ENCODE measurements around the gene AGT. TPM values are rescaled to one million over a fixed set of nuclear protein-coding genes. Genes with fewer than 3 reads are reported as not detected.

The AGT gene
- total RNA-seq, 1 experiment from 2014 or later: 0.40 TPM

Other genes starting within 250 kb of the AGT start
- 26.1 and 31.4 TPM in 2 replicates for gene COG2, start 71.6 kb downstream of the AGT start, total RNA-seq (2014; rRNA removed; shearing (Covaris generic))
- gene CAPN9, start 33.3 kb upstream of the AGT start, total RNA-seq (2014; rRNA removed; shearing (Covaris generic)): not detected in 2 replicates
- gene C1orf198, start 154.4 kb upstream of the AGT start, total RNA-seq (2014; rRNA removed; shearing (Covaris generic)): 15.8 and 17.0 TPM in 2 replicates